K562 (cell line): ENCODE results near the gene FAF2. TPM values are rescaled to one million over a fixed set of nuclear protein-coding genes. Genes with fewer than 3 reads are reported as not detected.
A peak's percentile ranks its signal among the peaks of the same experiment; 100 is the strongest.

Source experiments
- BHLHE40 ChIP-seq: IDR thresholded peaks from 2 replicates; pipeline ENCODE4 v1.6.1; 2011; ENCODE audit warnings: low read length, improper control_type of control experiment
- BRCA1 ChIP-seq, 2 experiments: fragments of 450-650 bp in 1 of 2; sonication (generic) in 1 of 2; formaldehyde crosslinking in 1 of 2; IDR thresholded peaks; 2 replicates each; pipeline versions ENCODE4 v1.5.0 to v1.6.1; 2017 to 2020; ENCODE audit warnings: mild to moderate bottlenecking in 1 of 2, missing genetic modification reagents in 1 of 2
- EHMT2 ChIP-seq: fragments of 450-650 bp; IDR thresholded peaks from 2 replicates; pipeline ENCODE4 v1.6.1; 2018; ENCODE audit warnings: antibody characterized with exemption
- HBP1 ChIP-seq: fragments of 450-650 bp; formaldehyde crosslinking; IDR thresholded peaks from 2 replicates; pipeline ENCODE4 v1.4.0; 2022; ENCODE audit warnings: missing genetic modification characterization
- NONO ChIP-seq, 2 experiments: fragments of 200-400 bp in 1 of 2; fragments of 450-650 bp in 1 of 2; formaldehyde crosslinking in 1 of 2; IDR thresholded peaks; 2 replicates each; pipeline ENCODE4 v1.6.1; 2017; ENCODE audit warnings: low read depth in 2 of 2, mild to moderate bottlenecking in 2 of 2, moderate library complexity in 2 of 2, low read length in 1 of 2
- NRF1 ChIP-seq, 2 experiments: fragments of 450-650 bp; IDR thresholded peaks in 1 of 2; conservative IDR thresholded peaks in 1 of 2; 2 replicates each; pipeline ENCODE4 v1.6.1; 2014; ENCODE audit warnings: mild to moderate bottlenecking in 2 of 2
- OTX1 ChIP-seq: fragments of 450-650 bp; formaldehyde crosslinking; IDR thresholded peaks from 2 replicates; pipeline ENCODE4 v1.4.0; 2022; ENCODE audit warnings: mild to moderate bottlenecking
- PBX2 ChIP-seq, 2 experiments: IDR thresholded peaks in 1 of 2; conservative IDR thresholded peaks in 1 of 2; 2 replicates each; pipeline ENCODE4 v1.6.1; 2016; ENCODE audit warnings: low read depth in 2 of 2, mild to moderate bottlenecking in 1 of 2, missing compliant biosample characterization in 1 of 2, missing genetic modification characterization in 1 of 2, moderate library complexity in 1 of 2
- POLR2AphosphoS5 ChIP-seq: IDR thresholded peaks from 2 replicates; pipeline ENCODE4 v1.6.1; 2011; ENCODE audit warnings: mild to moderate bottlenecking, low read depth, low read length, moderate library complexity; ENCODE audit not compliant: control insufficient read depth, insufficient read depth
- PREB ChIP-seq: sonication (generic); formaldehyde crosslinking; IDR thresholded peaks from 2 replicates; pipeline ENCODE4 v1.8.1; 2023; ENCODE audit warnings: mild to moderate bottlenecking, missing genetic modification reagents
- UBTF ChIP-seq, 2 experiments: IDR thresholded peaks; 2 replicates each; pipeline ENCODE4 v1.6.1; 2012; ENCODE audit warnings: improper control_type of control experiment in 2 of 2, low read depth in 2 of 2, low read length in 2 of 2, borderline replicate concordance in 1 of 2
- ZBTB17 ChIP-seq: fragments of 450-650 bp; formaldehyde crosslinking; IDR thresholded peaks from 2 replicates; pipeline ENCODE4 v1.4.0; 2020; ENCODE audit warnings: mild to moderate bottlenecking
- ZFX ChIP-seq: sonication (generic); formaldehyde crosslinking; IDR thresholded peaks from 2 replicates; pipeline ENCODE4 v1.8.0; 2022; ENCODE audit warnings: mild to moderate bottlenecking, missing genetic modification reagents, moderate library complexity
- ZNF518B ChIP-seq: fragments of 250-450 bp; sonication (Bioruptor Pico); IDR thresholded peaks from 2 replicates; pipeline ENCODE4 v1.5.0; 2021; ENCODE audit warnings: mild to moderate bottlenecking, moderate library complexity
- polyA plus RNA-seq, 8 experiments: library from polyadenylated mRNA; depleted of rRNA in 4 of 8; stranded (reverse) in 5 of 8; unstranded in 3 of 8; fragments of >200 nt; fragmentation: Nextera tagmentation in 2 of 8; fragmentation: Illumina TruSeq in 1 of 8; extraction: Ambion mirVana in 2 of 8; extraction: Trizol in 1 of 8; gene quantifications; 2 replicates each; pipeline versions ENCODE4 v1.2.1 to v1.2.3, GENCODE V29; 2011 to 2014; ENCODE audit warnings: inconsistent platforms in 1 of 8, missing spikeins in 1 of 8
- total RNA-seq, 7 experiments: library from RNA; depleted of rRNA in 6 of 7; stranded (reverse); fragments of >200 nt in 6 of 7; fragmentation: Illumina TruSeq in 2 of 7; extraction: Trizol in 2 of 7; gene quantifications; 2 replicates each; pipeline versions ENCODE4 v1.2.1 to v1.2.3, GENCODE V29; 2011 to 2021; ENCODE audit warnings: low replicate concordance in 1 of 7

The FAF2 gene
- total and polyA plus RNA-seq, 9 of the 15 experiments (the other 6 are each of a cell fraction or from before 2014, with no cell fraction given): 25.0 to 44.6 (median 36.1) TPM

GRCh38 chr5:176543428-176544182 is 95.4 kb downstream of the FAF2 start (continued):
- no peak for TF ChIP-seq PREB
- peak; percentile 83 to 86 for TF ChIP-seq NRF1 (conservative IDR thresholded peaks at IDR 0.05 in 1 of 2, IDR thresholded peaks at IDR 0.05 in 1 of 2)
- TF ChIP-seq ZBTB17 (CRISPR knock-in tag): no peak; the same call in none of the 2 replicates
- no peak for TF ChIP-seq HBP1
- peak; percentile 47; the same call in 1 of the 2 replicates for TF ChIP-seq BHLHE40
- peak; percentile 42; the same call in 1 of the 2 replicates for TF ChIP-seq POLR2AphosphoS5
- no peak for TF ChIP-seq ZNF518B (CRISPR knock-in tag)
- peak; percentile 88 for TF ChIP-seq ZFX (CRISPR knock-in tag)
- no peak for TF ChIP-seq NONO (IDR thresholded peaks at IDR 0.05; ENCODE audit: low read depth in 2 of 2, low read length in 1 of 2)
- TF ChIP-seq OTX1: no peak
- TF ChIP-seq BRCA1 (IDR thresholded peaks at IDR 0.05): no peak
- TF ChIP-seq BRCA1 (CRISPR knock-in tag; IDR thresholded peaks at IDR 0.05): no peak
- peak in 1 of 2 experiments; percentile 31; a peak in 1 of 4 replicates for TF ChIP-seq UBTF (IDR thresholded peaks at IDR 0.05; ENCODE audit: borderline replicate concordance in 1 of 2, low read depth in 2 of 2, low read length in 2 of 2)
- TF ChIP-seq PBX2 (CRISPR knock-in tag; IDR thresholded peaks at IDR 0.05; ENCODE audit: low read depth): no peak
- no peak for TF ChIP-seq PBX2 (tag; conservative IDR thresholded peaks at IDR 0.05; ENCODE audit: low read depth)
- no peak for TF ChIP-seq EHMT2
